Body of pancreas (tissue), 4 donors: ENCODE measurements around the gene ATG16L2. TPM values are rescaled to one million over a fixed set of nuclear protein-coding genes. Genes with fewer than 3 reads are reported as not detected.

Source experiments
- ATAC-seq: fragments of 150-250 bp; one replicate; pipeline ENCODE4 v1.9.1; 2016
- DNase-seq, 4 donors: peaks; one replicate each; pipeline ENCODE4 v3.0.0-alpha.2; 2019
- H3K27ac ChIP-seq, 4 donors: fragments of 200-600 bp; sonication (generic); 1 replicate in 3 of 4; 2 replicates in 1 of 4; pipeline versions ENCODE4 v1.5.1 to v1.6.1; 2016 to 2019; ENCODE audit warnings: mild to moderate bottlenecking in 1 of 4, mixed read lengths in 1 of 4, moderate library complexity in 1 of 4
- H3K27me3 ChIP-seq, 2 donors: fragments of 200-600 bp; sonication (generic); one replicate each; pipeline ENCODE4 v1.6.0; 2016; ENCODE audit warnings: mild to moderate bottlenecking in 1 of 2
- H3K36me3 ChIP-seq, 2 donors: fragments of 200-600 bp; sonication (generic); replicated peaks in 1 of 2; 2 replicates each; pipeline ENCODE4 v1.5.1; 2016; ENCODE audit warnings: low read depth in 2 of 2; ENCODE audit not compliant: insufficient read depth in 1 of 2
- H3K4me1 ChIP-seq: fragments of 200-600 bp; sonication (generic); one replicate; pipeline ENCODE4 v1.6.0; 2016
- H3K4me3 ChIP-seq, 2 donors: fragments of 200-600 bp; sonication (generic); 1 replicate in 1 of 2; 2 replicates in 1 of 2; pipeline ENCODE4 v1.5.1; 2016 to 2019
- H3K9me3 ChIP-seq, 3 donors: fragments of 200-600 bp; sonication (generic); 1 replicate in 2 of 3; 2 replicates in 1 of 3; pipeline ENCODE4 v1.5.1; 2016
- POLR2A ChIP-seq, 3 donors: fragments of 450-650 bp; IDR thresholded peaks; one replicate each; pipeline ENCODE4 v1.6.1; 2016; ENCODE audit warnings: antibody characterized with exemption in 3 of 3, mild to moderate bottlenecking in 2 of 3
- WGBS, 2 donors: methylation state at CpG; one replicate each; pipeline ENCODE4 v1.1.5; 2017; 5-methylcytosine and 5-hydroxymethylcytosine counted together
- intact Hi-C: fragments of 100-400 bp; cut with DNase I; formaldehyde crosslinking; loops from one replicate; pipeline ENCODE4 v1.15.1; 2023
- total RNA-seq, 2 donors: library from RNA; depleted of rRNA; stranded (reverse); fragments of >200 nt; gene quantifications; one replicate each; pipeline ENCODE4 v1.1.0, GENCODE V29; 2016
- TF ChIP-seq, protein P1 (sequence below), 7 experiments: fragments of 450-650 bp in 4 of 7; fragments of 200-600 bp in 3 of 7; sonication (generic) in 3 of 7; IDR thresholded peaks; one replicate each; pipeline ENCODE4 v1.5.1; 2016 to 2019; ENCODE audit warnings: antibody characterized with exemption in 7 of 7

Gene ATG16L2, protein sequence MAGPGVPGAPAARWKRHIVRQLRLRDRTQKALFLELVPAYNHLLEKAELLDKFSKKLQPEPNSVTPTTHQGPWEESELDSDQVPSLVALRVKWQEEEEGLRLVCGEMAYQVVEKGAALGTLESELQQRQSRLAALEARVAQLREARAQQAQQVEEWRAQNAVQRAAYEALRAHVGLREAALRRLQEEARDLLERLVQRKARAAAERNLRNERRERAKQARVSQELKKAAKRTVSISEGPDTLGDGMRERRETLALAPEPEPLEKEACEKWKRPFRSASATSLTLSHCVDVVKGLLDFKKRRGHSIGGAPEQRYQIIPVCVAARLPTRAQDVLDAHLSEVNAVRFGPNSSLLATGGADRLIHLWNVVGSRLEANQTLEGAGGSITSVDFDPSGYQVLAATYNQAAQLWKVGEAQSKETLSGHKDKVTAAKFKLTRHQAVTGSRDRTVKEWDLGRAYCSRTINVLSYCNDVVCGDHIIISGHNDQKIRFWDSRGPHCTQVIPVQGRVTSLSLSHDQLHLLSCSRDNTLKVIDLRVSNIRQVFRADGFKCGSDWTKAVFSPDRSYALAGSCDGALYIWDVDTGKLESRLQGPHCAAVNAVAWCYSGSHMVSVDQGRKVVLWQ
- 10 to 100 TPM; 27.5 to 28.3 TPM for total RNA-seq

DNA sequence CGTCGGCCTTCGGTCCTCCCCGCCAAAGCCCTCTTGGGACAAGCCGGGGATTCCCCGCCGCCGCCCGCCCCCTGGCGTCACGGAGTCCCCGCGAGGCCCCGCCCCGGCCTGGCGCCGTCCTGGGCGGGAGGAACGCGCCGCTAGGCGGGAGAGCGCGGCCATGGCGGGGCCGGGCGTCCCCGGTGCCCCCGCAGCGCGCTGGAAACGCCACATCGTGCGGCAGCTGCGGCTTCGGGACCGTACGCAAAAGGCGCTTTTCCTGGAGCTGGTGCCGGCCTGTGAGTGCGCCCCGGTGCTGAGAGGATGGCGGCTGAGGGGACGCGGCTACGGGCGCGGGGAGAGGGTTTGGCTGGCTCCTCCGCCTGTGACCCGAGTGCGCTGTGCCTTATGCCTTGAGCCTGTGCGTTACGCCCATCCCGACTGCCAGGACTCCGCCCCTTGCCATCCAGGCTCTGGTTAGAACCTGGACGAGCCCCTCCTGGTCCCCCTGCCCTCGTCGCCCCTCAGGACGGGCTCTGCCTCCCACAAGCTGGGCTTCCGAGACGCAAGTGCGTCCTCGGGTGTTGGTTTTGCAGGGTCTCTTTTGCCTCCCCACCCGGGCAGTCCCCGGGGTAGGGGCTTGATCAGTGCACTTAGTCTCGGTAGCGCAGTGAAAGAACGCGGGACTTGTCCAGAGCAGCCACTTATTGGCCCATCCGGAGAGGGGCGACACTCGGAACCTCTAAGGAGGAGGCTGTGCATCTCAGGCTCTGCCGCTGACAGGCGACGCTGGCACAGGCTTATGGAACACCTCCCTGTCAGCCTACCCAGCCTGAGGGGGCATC, at the start of gene ATG16L2:
TSS of gene ATG16L2 (plus strand) at position 126 of the 824 bp plus-strand sequence. CDS start at position 161, 35 bp downstream.
- DNase-seq (peak; percentile 84 to 89 (median 86)), ATAC-seq (peak; percentile 94)
- TF ChIP-seq, protein P1, sequence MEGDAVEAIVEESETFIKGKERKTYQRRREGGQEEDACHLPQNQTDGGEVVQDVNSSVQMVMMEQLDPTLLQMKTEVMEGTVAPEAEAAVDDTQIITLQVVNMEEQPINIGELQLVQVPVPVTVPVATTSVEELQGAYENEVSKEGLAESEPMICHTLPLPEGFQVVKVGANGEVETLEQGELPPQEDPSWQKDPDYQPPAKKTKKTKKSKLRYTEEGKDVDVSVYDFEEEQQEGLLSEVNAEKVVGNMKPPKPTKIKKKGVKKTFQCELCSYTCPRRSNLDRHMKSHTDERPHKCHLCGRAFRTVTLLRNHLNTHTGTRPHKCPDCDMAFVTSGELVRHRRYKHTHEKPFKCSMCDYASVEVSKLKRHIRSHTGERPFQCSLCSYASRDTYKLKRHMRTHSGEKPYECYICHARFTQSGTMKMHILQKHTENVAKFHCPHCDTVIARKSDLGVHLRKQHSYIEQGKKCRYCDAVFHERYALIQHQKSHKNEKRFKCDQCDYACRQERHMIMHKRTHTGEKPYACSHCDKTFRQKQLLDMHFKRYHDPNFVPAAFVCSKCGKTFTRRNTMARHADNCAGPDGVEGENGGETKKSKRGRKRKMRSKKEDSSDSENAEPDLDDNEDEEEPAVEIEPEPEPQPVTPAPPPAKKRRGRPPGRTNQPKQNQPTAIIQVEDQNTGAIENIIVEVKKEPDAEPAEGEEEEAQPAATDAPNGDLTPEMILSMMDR (IDR thresholded peaks at IDR 0.05), result peak in 6 of 7 experiments; percentile 22 to 66 (median 38)
- peak; percentile 67 to 81 (median 76) for TF ChIP-seq POLR2A (IDR thresholded peaks at IDR 0.05)
- WGBS, 2 donors, result 0 to 1% methylated on average over 3 to 70 of the region's 75 CpGs
- Histone ChIP-seq H3K27ac (peak within 1 kb of the TSS; percentile 95 to 99 (median 98)), H3K9me3 (no peaks in the 10 kb centered on the region), H3K36me3 (peaks cover 0 to 2% of the 10 kb centered on the region in 2 donors), H3K4me1 (peaks cover 23% of the 10 kb centered on the region), H3K27me3 (no peaks in the 10 kb centered on the region), H3K4me3 (peak within 1 kb of the TSS; percentile 50 to 69)
- intact Hi-C loops, result no loop called here

DNA sequence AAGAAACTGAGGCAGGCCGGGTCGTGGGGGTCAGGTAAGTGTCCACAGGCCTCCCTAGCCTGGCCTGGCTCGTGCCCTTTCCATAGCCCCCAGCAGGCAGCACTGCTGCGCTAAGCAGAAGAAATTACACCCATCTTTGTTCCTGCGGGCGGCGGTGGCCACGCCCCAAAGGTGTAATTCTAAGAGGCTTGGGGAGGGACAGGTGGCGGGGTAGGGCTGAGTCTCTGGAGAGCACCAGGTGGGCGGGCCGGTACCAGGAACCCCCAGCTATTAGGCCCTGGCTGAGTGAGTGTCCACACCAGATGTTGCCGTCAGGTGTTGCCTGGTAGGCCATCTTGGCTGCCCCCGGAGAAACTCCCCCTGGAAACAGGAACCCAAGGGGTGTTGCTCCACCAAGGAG, 49.7 kb upstream of the ATG16L2 start:
- H3K36me3 ChIP-seq, result peaks cover 0 to 2% of the 10 kb centered on the region in 2 donors
- DNase-seq (peak in 2 of 4 donors; percentile 46 to 51), ATAC-seq (no peak)
- H3K4me3 ChIP-seq, result no peak overlapping the region
- TF ChIP-seq, protein P1 (IDR thresholded peaks at IDR 0.05), result peak in 1 of 7 experiments; percentile 16
- no peak for TF ChIP-seq POLR2A (IDR thresholded peaks at IDR 0.05)
- peaks cover 50% of the 10 kb centered on the region for H3K4me1 ChIP-seq
- H3K9me3 ChIP-seq, result no peaks in the 10 kb centered on the region
- whole genome bisulfite sequencing, 2 donors, result 79 to 92% methylated on average over 7 to 13 of the region's 13 CpGs
- no peaks in the 10 kb centered on the region for H3K27me3 ChIP-seq
- peak overlapping the region in 1 of 4 donors; percentile 12 for H3K27ac ChIP-seq
- intact Hi-C loops, result no loop called here

DNA sequence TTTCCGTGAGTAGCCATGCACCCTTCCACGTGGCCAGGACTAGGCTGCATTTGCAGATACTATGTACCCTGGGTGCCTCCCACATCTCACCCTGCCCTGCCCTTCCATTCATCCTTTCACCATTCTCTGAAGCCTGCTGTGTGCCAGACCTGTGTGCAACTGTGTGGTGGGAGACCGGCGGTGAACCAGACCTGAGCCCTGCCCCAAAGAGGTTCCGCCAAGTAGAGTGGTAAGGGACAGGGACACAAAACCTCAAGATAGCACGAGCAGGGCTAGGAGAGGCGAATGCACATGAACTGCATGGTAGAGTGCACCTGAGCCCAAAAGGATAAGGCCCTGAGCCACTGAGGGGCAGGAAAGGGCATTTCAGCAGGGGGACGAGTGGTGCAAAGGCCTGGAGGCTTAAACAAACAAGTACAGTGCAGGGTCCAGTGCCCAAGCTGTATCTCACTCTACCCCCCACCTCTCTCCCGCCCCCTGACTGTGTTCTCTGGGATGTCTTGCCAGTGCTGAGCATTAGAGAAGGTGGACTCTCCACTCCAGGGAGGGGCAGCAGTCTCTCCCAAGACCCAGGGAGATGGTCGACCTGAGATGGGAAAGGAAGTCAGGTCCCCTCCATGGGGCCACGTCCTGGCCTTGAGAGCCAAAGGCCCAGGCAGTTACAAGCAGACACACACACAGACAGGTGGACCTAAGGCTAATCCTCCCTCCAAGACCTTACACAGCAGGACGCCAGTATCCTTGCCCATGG, 47.9 kb upstream of the ATG16L2 start:
- no peak overlapping the region for H3K27ac ChIP-seq
- no peak overlapping the region for H3K4me3 ChIP-seq
- H3K36me3 ChIP-seq, result no peaks in the 10 kb centered on the region
- no peaks in the 10 kb centered on the region for H3K27me3 ChIP-seq
- H3K4me1 ChIP-seq, result peaks cover 54% of the 10 kb centered on the region
- TF ChIP-seq, protein P1 (IDR thresholded peaks at IDR 0.05), result no peak
- 65 to 66% methylated on average over 10 to 12 of the region's 12 CpGs for WGBS, 2 donors
- ATAC-seq (no peak), DNase-seq (no peak)
- no peaks in the 10 kb centered on the region for H3K9me3 ChIP-seq
- intact Hi-C loops, result no loop called here

DNA sequence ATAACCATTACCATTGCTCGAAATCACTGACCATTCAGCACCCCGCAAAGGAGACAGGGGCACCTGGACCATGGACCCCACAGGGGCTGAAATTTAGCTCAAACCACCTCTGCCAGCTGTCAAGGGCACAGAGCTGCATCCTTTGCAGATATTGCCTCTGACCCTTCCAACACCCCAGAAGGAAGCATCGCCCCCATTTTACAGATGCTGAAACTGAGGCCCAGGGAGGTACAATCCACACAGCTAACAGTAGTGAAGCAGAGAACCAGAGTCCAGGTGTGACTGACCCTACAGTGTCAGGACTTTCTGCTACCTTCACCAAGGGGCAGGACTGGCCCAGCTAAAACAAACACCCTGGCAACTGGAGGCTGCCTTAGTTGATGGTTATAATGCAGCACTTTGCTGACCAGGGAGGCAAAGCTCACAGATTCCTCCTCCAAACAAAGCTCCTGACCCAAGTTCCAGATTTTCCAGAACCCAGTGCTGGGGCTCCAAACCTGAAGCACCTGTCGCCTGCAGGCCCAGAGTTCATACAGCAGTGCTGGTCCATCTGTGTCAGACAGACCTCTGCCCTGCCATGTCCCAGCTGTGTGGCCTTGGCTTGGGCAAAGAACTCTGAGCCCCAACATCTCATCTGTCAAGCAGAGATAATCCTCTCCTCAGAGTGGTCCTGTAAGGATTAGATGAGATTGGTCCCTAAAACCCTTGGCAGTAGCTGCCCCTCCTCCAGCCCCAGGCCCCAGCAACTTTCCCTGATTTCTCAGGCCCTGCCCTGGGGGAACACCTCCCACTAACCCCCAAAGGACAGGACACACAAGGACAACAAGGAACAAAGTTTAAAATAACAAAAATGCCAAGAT, 46.8 kb upstream of the ATG16L2 start:
- no peaks in the 10 kb centered on the region for H3K27me3 ChIP-seq
- no peak overlapping the region for H3K27ac ChIP-seq
- H3K36me3 ChIP-seq, result no peaks in the 10 kb centered on the region
- H3K9me3 ChIP-seq, result no peaks in the 10 kb centered on the region
- TF ChIP-seq, protein P1 (IDR thresholded peaks at IDR 0.05), result no peak
- no peak for TF ChIP-seq POLR2A (IDR thresholded peaks at IDR 0.05)
- H3K4me3 ChIP-seq, result no peak overlapping the region
- WGBS, 2 donors, result 84 to 86% methylated on average over 3 to 4 of the region's 4 CpGs
- DNase-seq, result no peak
- H3K4me1 ChIP-seq, result peaks cover 65% of the 10 kb centered on the region
- intact Hi-C loops, result no loop called here
- ATAC-seq, result no peak
